GM12874 (cell line): ENCODE results near the gene RNF225.

Experiments
- TF ChIP-seq, protein P1 (sequence below): IDR thresholded peaks from 2 replicates; pipeline ENCODE4 v1.5.1; 2011; ENCODE audit warnings: low read depth, mild to moderate bottlenecking, control low read depth, low read length, moderate library complexity; ENCODE audit not compliant: insufficient read depth

Gene RNF225

GRCh38 chr19:58397533-58398037 lies 2.1 kb downstream of the RNF225 start:
- TF ChIP-seq, protein P1, sequence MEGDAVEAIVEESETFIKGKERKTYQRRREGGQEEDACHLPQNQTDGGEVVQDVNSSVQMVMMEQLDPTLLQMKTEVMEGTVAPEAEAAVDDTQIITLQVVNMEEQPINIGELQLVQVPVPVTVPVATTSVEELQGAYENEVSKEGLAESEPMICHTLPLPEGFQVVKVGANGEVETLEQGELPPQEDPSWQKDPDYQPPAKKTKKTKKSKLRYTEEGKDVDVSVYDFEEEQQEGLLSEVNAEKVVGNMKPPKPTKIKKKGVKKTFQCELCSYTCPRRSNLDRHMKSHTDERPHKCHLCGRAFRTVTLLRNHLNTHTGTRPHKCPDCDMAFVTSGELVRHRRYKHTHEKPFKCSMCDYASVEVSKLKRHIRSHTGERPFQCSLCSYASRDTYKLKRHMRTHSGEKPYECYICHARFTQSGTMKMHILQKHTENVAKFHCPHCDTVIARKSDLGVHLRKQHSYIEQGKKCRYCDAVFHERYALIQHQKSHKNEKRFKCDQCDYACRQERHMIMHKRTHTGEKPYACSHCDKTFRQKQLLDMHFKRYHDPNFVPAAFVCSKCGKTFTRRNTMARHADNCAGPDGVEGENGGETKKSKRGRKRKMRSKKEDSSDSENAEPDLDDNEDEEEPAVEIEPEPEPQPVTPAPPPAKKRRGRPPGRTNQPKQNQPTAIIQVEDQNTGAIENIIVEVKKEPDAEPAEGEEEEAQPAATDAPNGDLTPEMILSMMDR, result no peak

GRCh38 chr19:58398087-58398486 lies 2.6 kb downstream of the RNF225 start:
- TF ChIP-seq, protein P1, result no peak

DNA sequence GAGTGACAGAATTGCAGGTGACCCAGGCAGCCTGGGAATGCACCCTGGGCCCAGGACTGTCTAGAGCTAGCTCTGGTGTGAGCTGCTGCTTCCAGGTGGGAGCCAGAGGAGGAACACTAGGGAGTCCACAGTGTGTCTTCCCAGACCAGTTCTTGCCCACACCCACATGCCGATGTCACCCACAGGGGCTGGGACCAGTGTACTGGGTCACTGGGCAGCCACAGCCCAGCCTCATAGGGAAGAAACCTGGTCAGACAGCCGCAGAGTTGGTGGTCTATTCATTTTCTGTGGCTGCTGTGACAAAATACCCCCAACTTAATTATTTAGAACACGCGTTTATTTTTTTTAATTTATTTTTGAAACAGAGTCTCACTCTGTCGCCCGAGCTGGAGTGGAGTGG lies 3.1 kb downstream of the RNF225 start:
- TF ChIP-seq, protein P1, result no peak

- TF ChIP-seq, protein P1, result no peak
Measured at GRCh38 chr19:58399903-58400302, 4.4 kb downstream of the RNF225 start.

DNA sequence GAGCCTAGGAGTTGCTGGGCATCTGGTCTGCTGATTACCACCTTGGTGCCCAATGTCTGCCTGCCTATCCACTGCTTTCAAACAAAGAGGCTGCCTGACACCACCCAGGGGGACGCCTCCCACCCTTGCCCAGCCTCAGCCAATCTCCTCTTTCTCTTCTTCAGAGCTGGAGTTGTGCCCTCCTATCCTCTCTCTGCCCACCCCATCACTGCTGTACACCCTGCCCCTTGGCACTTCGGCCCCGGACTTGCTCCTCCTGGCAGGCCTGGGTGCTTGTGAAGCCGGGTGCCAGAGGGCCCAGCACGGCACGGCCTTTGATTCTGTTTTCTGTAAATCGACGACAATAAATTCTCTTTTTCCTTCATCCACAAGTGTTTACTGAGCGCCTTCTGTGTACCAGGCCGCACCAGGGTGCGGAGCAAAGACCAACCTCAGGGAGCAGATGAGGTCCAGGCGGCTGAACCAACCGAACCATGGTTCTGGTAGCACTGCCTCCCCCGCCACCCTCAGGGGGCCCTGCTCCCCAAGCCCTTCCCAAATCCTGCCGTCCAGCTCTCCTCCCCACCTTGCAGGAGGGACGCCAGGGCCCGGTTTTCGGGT lies 5.0 kb downstream of the RNF225 start:
- TF ChIP-seq, protein P1, result no peak

- TF ChIP-seq, protein P1, result 0 out of 2 replicates have a peak, but pooled peaks have one; percentile 8
Measured at GRCh38 chr19:58400916-58401839, 5.7 kb downstream of the RNF225 start.

DNA sequence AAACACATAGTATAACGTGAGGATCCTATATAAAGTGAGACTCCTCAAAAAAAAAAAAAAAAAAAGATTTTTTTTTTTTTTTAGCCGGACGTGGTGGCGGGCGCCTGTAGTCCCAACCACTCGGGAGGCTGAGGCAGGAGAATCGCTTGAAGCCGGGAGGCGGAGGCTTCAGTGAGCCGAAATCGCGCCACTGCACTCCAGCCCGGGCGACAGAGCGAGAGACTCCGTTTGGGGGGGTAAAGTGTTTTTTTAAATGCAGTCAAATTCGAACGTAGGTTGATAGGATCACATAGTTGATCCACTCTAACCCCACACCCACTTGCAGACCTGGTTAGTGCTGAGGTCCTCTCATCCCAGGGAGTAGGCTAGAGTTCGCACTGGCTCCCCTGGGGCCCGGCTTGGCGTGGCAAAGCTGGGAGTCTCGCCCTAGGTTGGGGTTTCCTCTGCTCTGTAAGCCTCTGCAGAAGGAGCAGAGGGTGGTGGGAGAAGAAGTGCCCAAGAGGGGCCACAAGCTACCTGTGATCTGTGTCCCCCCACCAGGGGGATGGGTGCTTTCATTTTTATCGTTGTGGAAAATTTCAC lies 6.5 kb downstream of the RNF225 start:
- TF ChIP-seq, protein P1, result no peak
